Activated naive CD4-positive, alpha-beta T cell treated with anti-CD3 and anti-CD28 coated beads, Interleukin-2, amount 50 U/mL, for 24 hours (primary cell): ENCODE results near the gene FLNB.

Source experiments
- H3K27ac Mint-ChIP-seq: one replicate; pipeline ENCODE4 v1.8.0; 2021; ENCODE audit warnings: mild to moderate bottlenecking, mixed read lengths
- H3K27me3 Mint-ChIP-seq: one replicate; pipeline ENCODE4 v1.8.0; 2021; ENCODE audit warnings: mixed read lengths
- H3K36me3 Mint-ChIP-seq: one replicate; pipeline ENCODE4 v1.8.0; 2021; ENCODE audit warnings: mixed read lengths
- H3K4me1 Mint-ChIP-seq: one replicate; pipeline ENCODE4 v1.8.0; 2021; ENCODE audit warnings: mixed read lengths
- H3K4me3 Mint-ChIP-seq: one replicate; pipeline ENCODE4 v1.8.0; 2021; ENCODE audit warnings: mild to moderate bottlenecking, mixed read lengths
- H3K9me3 Mint-ChIP-seq: one replicate; pipeline ENCODE4 v1.8.0; 2021; ENCODE audit warnings: mixed read lengths

FLNB gene

DNA sequence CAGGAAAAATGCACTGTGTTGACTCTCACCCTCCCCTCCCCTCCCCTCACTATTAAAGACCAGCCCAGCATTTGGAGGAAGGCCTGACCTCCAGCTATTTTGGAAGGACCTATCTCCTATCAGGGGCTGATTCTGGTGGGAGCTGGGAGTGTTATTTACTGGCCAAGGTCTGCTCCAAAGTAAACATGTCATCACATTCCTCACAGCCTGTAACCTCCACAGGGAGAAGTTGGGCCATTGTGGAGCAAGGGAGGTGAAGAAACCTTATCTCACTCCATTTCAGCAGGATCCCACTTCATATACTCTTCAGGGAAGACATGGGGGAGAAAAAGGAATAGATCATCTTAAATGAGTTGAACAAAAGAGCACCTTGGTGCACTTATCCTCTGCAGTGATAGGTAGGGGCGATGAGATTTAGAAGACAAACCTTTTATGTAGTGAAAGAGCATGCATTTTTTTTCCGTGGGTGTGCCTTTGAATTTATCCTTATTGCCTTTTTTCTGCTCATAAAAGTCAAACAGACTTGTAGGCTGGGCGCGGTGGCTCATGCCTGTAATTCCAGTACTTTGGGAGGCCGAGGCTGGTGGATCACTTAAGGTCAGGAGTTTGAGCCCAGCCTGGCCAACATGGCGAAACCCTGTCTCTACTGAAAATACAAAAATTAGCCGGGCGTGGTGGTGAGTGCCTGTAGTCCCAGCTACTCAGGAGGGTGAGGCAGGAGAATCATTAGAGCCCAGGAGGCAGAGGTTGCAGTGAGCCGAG lies 15.6 kb upstream of the FLNB start:
- H3K4me1 Mint-ChIP-seq: no peaks in the 10 kb centered on the region
- H3K27ac Mint-ChIP-seq: no peak overlapping the region
- H3K36me3 Mint-ChIP-seq: no peaks in the 10 kb centered on the region
- H3K27me3 Mint-ChIP-seq: no peaks in the 10 kb centered on the region
- H3K4me3 Mint-ChIP-seq: no peak overlapping the region
- H3K9me3 Mint-ChIP-seq: no peaks in the 10 kb centered on the region

DNA sequence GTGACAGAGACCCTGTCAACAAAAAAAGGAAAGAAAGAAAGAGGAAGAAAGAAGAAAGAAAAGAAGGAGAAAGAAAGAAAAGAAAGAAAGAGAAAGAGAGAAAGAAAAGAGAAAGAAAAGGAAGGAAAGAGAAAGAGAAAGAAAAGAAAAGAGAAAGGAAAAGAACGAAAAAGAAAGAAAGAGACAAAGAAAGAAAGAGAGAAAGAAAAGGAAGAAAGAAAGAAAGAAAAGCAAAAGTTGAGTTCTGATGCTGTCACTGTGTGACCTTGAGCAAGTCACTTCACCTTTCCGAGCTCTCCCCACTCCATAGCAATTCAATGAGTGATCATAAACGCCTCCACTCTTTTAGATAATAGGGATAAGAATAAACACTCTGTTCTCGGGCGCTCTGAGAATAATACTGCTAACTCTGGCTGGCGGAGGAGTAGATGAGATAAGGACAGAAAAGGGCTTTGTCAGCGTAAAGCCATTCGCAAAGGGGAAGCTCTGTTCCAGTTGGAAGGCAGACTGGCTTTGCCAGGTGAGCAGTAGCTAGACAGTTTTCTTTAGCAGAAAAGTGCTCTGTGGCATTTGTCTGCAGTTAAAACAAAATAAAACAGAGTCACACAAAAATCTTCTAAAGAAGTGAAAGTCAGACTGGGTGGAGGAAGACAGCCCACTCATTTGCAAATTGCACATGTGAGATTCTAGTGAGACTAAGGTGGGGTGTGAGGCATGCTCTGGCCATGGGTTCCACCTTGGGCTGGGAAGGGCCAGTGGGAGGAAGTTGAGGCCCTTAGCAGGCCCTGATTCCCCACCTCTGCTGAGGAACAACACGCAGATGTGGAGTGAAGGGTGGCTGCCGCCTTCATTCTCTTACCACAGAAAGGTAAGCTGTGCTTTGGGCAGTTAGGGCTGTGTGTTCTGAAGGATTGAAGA lies 9.6 kb upstream of the FLNB start:
- H3K27me3 Mint-ChIP-seq: no peaks in the 10 kb centered on the region
- H3K4me3 Mint-ChIP-seq: peak overlapping the region; percentile 79
- no peaks in the 10 kb centered on the region for H3K9me3 Mint-ChIP-seq
- H3K4me1 Mint-ChIP-seq: peaks cover 15% of the 10 kb centered on the region
- H3K27ac Mint-ChIP-seq: peak overlapping the region; percentile 79
- no peaks in the 10 kb centered on the region for H3K36me3 Mint-ChIP-seq

- no peaks in the 10 kb centered on the region for H3K9me3 Mint-ChIP-seq
- H3K4me1 Mint-ChIP-seq: peaks cover 15% of the 10 kb centered on the region
- H3K36me3 Mint-ChIP-seq: no peaks in the 10 kb centered on the region
- H3K27me3 Mint-ChIP-seq: no peaks in the 10 kb centered on the region
- no peak overlapping the region for H3K4me3 Mint-ChIP-seq
- no peak overlapping the region for H3K27ac Mint-ChIP-seq
These were observed 8.7 kb upstream of the FLNB start for GRCh38 chr3:57999417-58000115.

GRCh38 chr3:58000306-58001085 lies 7.7 kb upstream of the FLNB start:
- Mint-ChIP-seq H3K4me3 (no peak overlapping the region), H3K36me3 (no peaks in the 10 kb centered on the region), H3K27me3 (no peaks in the 10 kb centered on the region), H3K4me1 (peaks cover 15% of the 10 kb centered on the region), H3K9me3 (no peaks in the 10 kb centered on the region), H3K27ac (no peak overlapping the region)

DNA sequence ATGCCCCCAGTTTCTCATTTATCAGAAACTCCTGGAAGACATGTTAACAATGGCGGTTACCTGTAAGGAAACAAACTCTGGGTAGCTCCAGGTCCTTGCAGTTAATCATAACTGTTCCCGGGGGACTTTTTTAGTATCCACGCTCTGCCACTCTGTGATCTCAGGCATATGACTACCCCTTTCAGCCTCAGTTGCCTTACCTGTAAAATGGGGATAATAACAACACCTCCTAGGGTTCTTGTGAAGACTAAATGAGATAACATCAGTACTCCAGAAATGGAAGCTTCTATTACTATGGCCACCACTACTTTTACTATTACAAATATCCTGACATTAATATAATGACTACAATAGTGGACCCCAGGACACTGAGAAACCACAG lies 7.1 kb upstream of the FLNB start:
- no peak overlapping the region for H3K27ac Mint-ChIP-seq
- no peaks in the 10 kb centered on the region for H3K36me3 Mint-ChIP-seq

GRCh38 chr3:58001979-58002378 lies 6.2 kb upstream of the FLNB start:
- H3K27me3 Mint-ChIP-seq: no peaks in the 10 kb centered on the region
- peaks cover 15% of the 10 kb centered on the region for H3K4me1 Mint-ChIP-seq
- H3K4me3 Mint-ChIP-seq: no peak overlapping the region
- no peaks in the 10 kb centered on the region for H3K36me3 Mint-ChIP-seq
- H3K9me3 Mint-ChIP-seq: no peaks in the 10 kb centered on the region
- H3K27ac Mint-ChIP-seq: no peak overlapping the region

More for the DNA sequence above, 7.1 kb upstream of the FLNB start:
- Mint-ChIP-seq H3K4me1 (peaks cover 15% of the 10 kb centered on the region), H3K27me3 (no peaks in the 10 kb centered on the region), H3K9me3 (no peaks in the 10 kb centered on the region), H3K4me3 (no peak overlapping the region)

DNA sequence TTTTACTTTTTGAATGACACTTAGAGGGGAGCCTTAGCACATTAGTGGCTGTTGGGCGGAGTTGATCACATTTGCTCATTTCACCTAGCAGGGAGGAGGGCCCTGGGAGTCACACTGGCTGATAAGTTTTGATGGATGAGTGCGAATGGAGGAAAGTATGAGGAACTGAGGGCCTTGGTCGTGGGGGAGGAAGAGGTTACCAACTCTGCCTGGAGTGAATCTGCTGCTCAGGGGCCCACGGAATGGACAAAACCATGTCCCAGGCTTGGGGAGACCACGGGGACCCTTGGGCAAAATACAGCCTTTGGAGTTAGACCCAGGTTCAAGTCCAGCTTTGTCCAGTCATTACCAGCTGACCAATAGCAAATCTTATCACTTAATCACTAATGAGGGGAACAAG lies 5.1 kb upstream of the FLNB start:
- Mint-ChIP-seq H3K36me3 (no peaks in the 10 kb centered on the region), H3K4me3 (no peak overlapping the region), H3K9me3 (no peaks in the 10 kb centered on the region), H3K4me1 (peaks cover 13% of the 10 kb centered on the region), H3K27ac (no peak overlapping the region), H3K27me3 (no peaks in the 10 kb centered on the region)

GRCh38 chr3:58004973-58005372 lies 3.2 kb upstream of the FLNB start:
- Mint-ChIP-seq H3K9me3 (no peaks in the 10 kb centered on the region), H3K36me3 (no peaks in the 10 kb centered on the region), H3K27ac (no peak overlapping the region), H3K4me3 (no peak overlapping the region), H3K4me1 (peaks cover 12% of the 10 kb centered on the region), H3K27me3 (no peaks in the 10 kb centered on the region)

DNA sequence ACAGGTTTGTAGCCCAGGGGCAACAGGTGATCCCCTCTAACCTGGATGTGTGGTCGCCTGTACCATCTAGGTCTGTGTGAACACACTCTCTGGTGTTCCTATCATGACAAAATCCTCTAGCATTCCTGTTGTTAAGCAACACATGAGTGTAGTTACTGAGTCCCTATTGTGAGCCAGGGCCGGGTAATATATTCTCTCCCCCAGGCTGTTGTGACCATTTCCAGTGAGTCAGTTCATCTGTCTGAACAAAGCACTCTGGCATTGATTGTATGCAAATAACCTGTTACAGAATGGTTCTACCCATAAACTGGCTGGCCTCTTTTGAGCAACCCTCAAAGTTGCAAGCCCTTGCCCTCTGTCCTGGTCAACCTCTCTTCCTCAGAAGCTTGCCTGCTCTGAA lies 2.6 kb upstream of the FLNB start:
- H3K9me3 Mint-ChIP-seq: no peaks in the 10 kb centered on the region
- H3K4me3 Mint-ChIP-seq: no peak overlapping the region
- peaks cover 19% of the 10 kb centered on the region for H3K4me1 Mint-ChIP-seq
- H3K27ac Mint-ChIP-seq: no peak overlapping the region
- H3K27me3 Mint-ChIP-seq: no peaks in the 10 kb centered on the region
- H3K36me3 Mint-ChIP-seq: no peaks in the 10 kb centered on the region

DNA sequence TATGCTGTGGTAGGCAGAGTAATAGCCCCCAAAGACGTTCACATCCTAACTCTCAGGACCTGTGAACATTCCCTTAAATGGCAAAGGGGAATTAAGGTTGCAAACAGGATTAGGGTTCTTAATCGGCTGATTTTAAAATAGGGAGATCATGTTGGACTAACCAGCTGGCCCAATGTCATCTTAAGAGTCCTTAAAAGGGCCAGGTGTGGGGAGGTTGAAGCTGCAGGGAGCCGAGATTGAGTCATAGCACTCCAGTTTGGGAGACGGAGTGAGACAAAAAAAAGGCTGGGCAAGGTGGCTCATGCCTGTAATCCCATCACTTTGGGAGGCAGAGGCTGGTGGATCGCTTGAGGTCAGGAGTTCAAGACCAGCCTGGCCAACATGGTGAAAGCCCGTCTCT lies 1.6 kb upstream of the FLNB start:
- no peaks in the 10 kb centered on the region for H3K9me3 Mint-ChIP-seq
- no peaks in the 10 kb centered on the region for H3K27me3 Mint-ChIP-seq
- H3K4me1 Mint-ChIP-seq: peaks cover 25% of the 10 kb centered on the region
- no peak overlapping the region for H3K27ac Mint-ChIP-seq
- H3K4me3 Mint-ChIP-seq: peak overlapping the region; percentile 11
- H3K36me3 Mint-ChIP-seq: no peaks in the 10 kb centered on the region

DNA sequence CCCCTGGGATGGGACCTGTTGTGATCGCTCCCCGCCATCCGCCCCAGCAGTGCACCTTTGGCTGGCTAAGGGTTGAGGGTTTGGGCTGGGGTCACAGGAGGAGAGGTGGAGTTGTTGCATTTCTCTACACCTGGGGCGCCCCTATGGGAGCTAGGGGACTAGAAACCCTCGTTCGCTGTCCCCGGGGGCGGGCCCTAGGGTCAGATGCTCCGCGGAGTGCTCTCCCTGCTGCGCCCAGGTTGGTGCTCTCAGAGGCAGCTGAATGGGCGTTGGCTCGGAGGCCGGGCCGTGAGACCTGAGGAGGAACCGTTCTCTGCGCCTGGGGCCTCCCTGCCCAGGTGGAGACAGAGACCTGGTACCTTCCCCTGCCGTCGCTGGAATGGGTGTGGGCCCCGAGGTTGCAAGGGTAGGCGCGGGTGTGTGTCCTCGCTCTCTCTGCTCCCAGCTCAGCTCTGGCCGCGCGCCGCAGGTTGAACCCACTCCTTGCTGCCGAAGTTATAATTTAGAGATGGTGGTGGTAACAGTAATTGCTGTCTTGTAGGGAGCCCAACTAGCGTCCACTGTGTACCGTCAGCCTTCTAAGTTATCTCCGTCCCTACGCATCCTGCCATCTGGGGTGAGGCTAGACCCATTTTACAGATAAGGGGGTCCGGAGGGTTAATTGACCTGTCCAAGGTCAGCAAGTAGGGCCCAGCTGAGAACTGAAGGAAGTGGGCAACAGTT lies 965 bp downstream of the FLNB start:
- Mint-ChIP-seq H3K27me3 (no peaks in the 10 kb centered on the region), H3K27ac (no peak overlapping the region), H3K4me1 (peaks cover 45% of the 10 kb centered on the region), H3K36me3 (peaks cover 3% of the 10 kb centered on the region), H3K4me3 (peak overlapping the region; percentile 90), H3K9me3 (no peaks in the 10 kb centered on the region)

DNA sequence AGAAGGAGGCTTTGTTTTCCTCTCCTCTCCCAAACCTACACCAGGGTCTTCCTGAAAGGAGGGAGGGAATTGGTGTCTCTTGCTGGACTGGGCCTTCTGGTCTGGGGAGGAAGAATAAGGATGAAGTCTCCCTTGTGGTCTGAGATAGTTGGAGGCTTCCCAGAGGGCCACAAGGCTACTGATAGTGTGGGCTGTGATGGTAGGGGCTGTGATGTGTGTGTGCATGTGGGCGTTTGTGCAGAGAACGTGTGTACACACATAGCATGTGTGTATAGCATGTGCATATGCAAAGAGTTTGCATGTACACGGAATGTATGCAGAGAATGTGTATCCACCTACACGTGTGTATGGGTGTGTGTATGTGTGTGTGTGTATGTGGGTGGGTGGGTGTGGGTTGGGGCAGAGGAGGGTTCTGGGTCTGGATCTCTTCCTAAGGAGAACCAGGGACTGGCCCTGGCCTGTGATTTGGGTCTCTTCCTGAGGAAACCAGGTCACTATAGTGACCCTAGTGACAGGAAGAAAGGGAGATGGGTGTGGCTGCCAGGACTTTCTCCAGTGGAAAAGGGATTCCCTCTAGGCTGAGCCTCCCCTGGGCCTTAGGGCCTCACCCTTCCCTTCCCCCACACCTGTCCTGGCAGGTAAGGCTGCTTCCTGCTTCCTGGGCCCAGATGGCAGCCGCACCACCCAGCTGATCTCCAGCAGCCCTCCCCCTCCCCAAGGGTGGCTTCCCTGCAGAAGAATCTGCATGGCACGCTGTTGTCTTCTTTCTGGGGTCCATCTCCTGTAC lies 1.7 kb downstream of the FLNB start:
- H3K4me1 Mint-ChIP-seq: peaks cover 45% of the 10 kb centered on the region
- peaks cover 3% of the 10 kb centered on the region for H3K36me3 Mint-ChIP-seq
- H3K4me3 Mint-ChIP-seq: peak overlapping the region; percentile 90
- peak overlapping the region; percentile 53 for H3K27ac Mint-ChIP-seq
- no peaks in the 10 kb centered on the region for H3K9me3 Mint-ChIP-seq
- no peaks in the 10 kb centered on the region for H3K27me3 Mint-ChIP-seq

DNA sequence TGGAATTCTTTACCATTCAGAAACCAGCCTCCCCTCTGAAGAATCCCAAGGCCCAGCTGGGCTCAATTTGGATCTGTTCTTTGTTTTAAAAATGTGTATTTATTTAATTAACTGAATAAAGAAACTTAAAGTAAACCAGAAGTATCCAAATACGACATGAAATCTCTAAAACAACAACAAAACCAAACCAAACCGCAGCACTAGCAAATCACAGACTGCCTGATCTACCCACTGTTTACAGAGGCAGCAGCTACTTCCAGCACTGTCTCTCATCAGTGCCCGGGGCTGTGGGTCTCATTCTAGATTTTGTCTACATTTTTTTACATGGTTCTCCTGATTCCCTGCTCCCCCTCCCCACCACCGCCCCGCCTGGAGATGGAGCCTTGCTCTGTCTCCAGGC lies 2.3 kb downstream of the FLNB start:
- no peaks in the 10 kb centered on the region for H3K9me3 Mint-ChIP-seq
- H3K27me3 Mint-ChIP-seq: no peaks in the 10 kb centered on the region
- H3K36me3 Mint-ChIP-seq: peaks cover 3% of the 10 kb centered on the region
- no peak overlapping the region for H3K27ac Mint-ChIP-seq
- H3K4me1 Mint-ChIP-seq: peaks cover 50% of the 10 kb centered on the region
- peak overlapping the region; percentile 90 for H3K4me3 Mint-ChIP-seq

DNA sequence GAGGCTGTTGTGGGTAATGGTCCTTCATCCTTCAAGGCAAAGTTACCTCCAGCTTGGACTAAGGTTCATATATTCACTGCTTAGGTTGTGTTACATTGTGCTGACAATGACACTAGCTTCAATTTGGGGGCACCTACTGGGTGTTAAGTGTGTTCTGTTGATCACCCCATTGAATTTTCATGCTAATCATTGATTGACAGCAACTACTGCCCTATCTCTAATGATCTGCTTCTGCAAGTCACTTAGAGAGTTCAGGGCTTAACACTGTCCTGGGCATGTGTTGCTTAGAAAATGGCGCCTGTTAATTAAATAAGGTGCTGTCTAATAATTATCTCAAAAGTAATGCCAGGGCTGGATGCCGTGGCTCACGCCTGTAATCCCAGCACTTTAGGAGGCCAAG lies 3.4 kb downstream of the FLNB start:
- H3K4me1 Mint-ChIP-seq: peaks cover 53% of the 10 kb centered on the region
- H3K36me3 Mint-ChIP-seq: peaks cover 3% of the 10 kb centered on the region

More for the DNA sequence above, 3.4 kb downstream of the FLNB start:
- Mint-ChIP-seq H3K27me3 (no peaks in the 10 kb centered on the region), H3K9me3 (no peaks in the 10 kb centered on the region), H3K4me3 (peak overlapping the region; percentile 69), H3K27ac (no peak overlapping the region)
